GM18909 (cell line): Measurements from ENCODE around the gene LACTBL1.
"Not testable (repeated sequence)": the region's sequence is repeated elsewhere in the genome, so short reads cannot be mapped to it uniquely, and the experiment has no call there.

Experiments used
- ATAC-seq: cut with Tn5 transposase; IDR thresholded peaks from one replicate; pipeline ENCODE4 v1.9.1; 2021; ENCODE audit warnings: mild to moderate bottlenecking; ENCODE audit not compliant: unreplicated experiment, poor library complexity

Gene LACTBL1

GRCh38 chr1:22980471-22980790 is 7.8 kb upstream of the LACTBL1 start:
- not testable (repeated sequence) for ATAC-seq

DNA sequence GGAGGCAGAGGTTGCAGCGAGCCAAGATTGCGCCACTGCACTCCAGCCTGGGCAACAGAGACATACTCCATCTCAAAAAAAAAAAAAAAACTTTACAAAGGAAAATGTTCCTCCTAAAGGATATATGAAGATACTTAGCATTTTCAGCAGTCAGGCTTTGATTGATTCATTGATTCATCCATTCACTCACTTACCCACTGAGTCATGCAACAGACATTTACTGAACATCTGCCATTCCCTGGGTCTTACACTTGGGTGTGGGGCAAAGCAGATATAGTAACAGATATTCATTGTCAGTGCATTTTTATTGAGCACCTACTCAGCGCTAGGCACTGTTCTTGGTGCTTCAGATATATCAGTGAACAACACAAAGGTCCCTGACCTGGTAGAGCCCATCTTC is 5.6 kb upstream of the LACTBL1 start:
- no peak for ATAC-seq

GRCh38 chr1:22976461-22977243 is 4.0 kb upstream of the LACTBL1 start:
- ATAC-seq = no peak

GRCh38 chr1:22976127-22976460 is 3.4 kb upstream of the LACTBL1 start:
- ATAC-seq = no peak

DNA sequence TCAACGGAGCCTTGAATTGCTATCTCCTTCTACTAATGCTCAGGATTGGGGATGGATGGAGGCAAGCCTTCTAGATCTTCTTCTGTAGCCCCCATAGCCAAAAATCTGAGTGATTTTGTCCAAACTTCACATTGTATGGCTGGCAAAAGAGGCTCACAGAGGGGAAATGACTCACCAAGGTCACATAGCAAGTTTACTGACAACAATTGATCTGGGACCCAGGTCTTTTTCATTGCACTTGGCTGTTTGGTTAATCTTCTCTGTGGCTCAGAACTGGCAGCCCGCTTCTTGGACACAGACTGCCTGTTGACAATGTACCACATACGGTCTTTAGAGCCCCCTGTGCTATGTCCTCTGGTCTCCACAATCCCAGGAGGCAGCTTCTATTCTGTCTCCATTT is 3.0 kb upstream of the LACTBL1 start:
- ATAC-seq = no peak

- ATAC-seq = no peak
Measured at GRCh38 chr1:22971611-22972405, 858 bp downstream of the LACTBL1 start.

- ATAC-seq = no peak
Measured at GRCh38 chr1:22971161-22971560, 1.5 kb downstream of the LACTBL1 start.

GRCh38 chr1:22970096-22970495 is 2.6 kb downstream of the LACTBL1 start:
- no peak for ATAC-seq

DNA sequence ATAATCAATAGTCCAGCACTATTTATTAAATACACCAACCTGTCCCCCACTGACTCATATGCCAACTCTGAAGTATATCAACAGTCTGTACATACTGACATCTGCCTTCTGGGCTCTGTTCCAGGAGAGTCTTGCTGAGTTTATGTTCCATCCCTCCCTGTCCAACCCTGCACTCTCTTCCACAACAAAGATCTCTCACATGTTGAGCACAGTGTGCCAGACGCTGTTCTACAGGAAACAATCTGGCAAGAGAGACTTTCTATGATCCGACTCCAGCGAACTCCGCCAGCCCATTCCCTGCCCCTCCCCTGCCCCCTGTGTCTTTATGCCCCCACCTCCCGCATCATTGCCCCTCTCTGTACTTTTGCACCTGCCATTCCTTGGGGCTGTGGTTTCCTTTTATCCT is 3.4 kb downstream of the LACTBL1 start:
- no peak for ATAC-seq

DNA sequence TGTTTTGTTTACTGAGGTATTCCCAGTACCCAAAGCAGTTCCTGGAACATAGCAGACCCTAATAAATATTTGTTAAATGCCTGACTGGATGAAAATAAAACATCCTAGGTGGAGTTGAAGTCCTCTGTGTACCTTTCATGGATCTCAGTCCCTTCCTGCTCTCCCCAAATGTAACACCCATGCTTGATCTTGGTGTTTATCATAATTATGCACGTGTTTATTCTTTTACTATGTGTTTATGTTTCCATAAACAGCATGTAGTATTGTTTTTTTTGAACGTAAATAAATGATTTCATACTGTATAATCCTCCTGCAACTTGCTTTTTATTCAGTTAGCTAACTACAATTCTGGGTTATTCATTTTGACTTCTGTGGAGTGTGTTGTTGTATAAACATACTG is 4.8 kb downstream of the LACTBL1 start:
- ATAC-seq = no peak

DNA sequence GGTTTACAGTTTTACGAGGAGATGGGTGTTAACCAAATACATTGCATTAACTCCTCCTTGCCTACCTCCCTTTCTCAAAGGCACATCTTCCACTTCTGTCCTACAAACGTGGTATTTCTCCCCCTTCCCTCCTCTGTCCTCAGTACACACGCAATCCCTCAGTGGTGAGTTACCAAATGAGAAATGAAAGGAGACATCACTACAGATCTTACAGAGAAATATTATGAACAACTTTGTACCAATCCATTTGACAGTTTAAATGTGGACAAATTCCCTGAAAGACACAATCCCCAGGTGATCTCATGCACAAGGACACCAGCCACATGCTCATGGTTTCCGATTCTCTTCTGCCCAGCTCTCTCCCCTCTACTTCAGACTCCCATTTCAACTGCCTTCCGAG is 6.4 kb downstream of the LACTBL1 start:
- ATAC-seq = no peak

GRCh38 chr1:22963044-22963677 is 9.5 kb downstream of the LACTBL1 start:
- ATAC-seq = no peak

- ATAC-seq = no peak
Measured at GRCh38 chr1:22962558-22962957, 10.1 kb downstream of the LACTBL1 start.

GRCh38 chr1:22959545-22960360 is 12.9 kb downstream of the LACTBL1 start:
- no peak for ATAC-seq

DNA sequence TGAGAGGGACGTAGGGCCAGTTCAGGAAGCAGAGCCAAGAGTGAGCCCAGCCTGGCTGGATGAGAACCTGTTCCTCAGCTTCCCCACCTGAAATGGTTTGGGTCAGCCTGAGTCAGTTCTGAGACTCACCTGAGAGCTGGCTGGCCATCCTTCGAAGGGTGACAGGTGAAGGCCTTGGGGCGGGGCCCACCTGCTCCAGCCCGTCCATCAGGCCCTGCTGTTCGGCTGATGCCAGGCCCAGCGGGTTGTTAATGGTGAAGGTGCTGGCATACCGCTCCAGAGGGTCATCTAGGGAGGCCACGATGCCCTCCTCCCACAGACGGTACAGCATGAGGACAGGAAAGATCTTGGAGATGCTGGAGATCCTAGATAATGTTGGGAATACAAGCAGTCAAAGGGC is 14.1 kb downstream of the LACTBL1 start:
- ATAC-seq = no peak

DNA sequence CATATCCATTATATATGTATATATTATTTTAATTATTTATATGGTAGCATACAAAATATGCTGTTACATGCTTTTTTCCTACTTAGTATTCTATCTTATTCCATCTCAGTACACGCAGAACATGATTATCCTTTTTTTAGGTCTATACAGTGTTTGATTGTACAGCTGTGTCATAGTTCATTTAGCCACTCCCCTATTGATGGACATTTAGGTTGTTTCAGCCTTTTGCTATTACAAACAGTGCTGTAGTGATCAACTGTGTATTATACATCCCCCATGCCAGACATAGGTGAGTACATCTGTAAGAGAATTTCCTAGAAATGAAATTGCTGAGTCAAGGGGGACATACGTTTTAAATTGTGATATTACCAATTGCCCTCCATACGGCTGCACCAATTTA is 15.6 kb downstream of the LACTBL1 start:
- ATAC-seq = no peak

DNA sequence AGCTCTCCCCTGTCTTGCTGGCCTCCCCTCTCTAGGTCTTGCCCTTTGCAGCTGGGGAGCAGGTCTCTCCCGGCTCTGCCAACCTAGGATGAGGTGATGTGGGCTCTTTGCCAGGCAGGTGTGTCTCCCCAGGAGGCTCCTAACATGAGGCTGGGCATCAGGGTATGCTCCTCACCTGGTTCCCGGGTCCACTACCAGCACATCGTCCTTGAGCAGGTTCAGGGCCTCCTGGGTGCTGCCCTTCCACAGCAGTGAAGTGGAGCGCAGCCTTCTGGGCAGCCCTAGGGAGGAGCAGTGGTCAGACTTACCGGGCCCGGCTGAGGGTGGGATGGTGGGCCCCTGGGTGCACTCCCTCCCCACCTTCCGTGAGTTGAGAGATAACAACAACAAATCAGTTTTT is 17.5 kb downstream of the LACTBL1 start:
- no peak for ATAC-seq

GRCh38 chr1:22953740-22954141 is 18.9 kb downstream of the LACTBL1 start:
- ATAC-seq = no peak

- ATAC-seq = no peak
Measured at GRCh38 chr1:22953057-22953739, 19.5 kb downstream of the LACTBL1 start.

DNA sequence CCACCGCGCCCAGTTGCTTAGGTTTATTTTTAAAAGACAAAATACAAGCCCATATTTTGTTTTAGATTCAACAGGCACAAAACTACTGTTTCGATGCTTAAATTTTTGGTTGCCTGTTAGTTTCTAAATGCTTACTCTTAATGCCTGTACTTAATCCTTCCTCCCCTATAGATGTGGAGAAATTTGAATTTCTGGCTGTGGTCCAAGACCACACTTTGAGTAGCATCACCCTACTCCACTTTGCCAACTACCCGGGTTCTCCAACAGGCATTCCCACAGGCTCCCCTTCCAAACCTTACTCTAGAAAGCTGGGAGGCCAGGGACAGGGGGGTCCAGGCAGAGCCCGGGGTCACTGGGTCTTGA is 20.0 kb downstream of the LACTBL1 start:
- ATAC-seq = no peak
